GM23338 (cell line): ENCODE results near the gene HYAL2. TPM values are rescaled to one million over a fixed set of nuclear protein-coding genes. Genes with fewer than 3 reads are reported as not detected.

Experiments
- ATAC-seq: fragments of 200-7000 bp; cut with Tn5 transposase; 3 replicates; pipeline ENCODE4 v1.9.1; 2020
- DNase-seq: peaks from one replicate; pipeline ENCODE4 v3.0.0-alpha.2; 2015; ENCODE audit warnings: low spot score
- H2AFZ ChIP-seq: fragments of 200-600 bp; sonication (generic); 2 replicates; pipeline ENCODE4 v1.8.0; 2016; ENCODE audit warnings: antibody characterized with exemption, mild to moderate bottlenecking, moderate library complexity
- H3F3A ChIP-seq: fragments of 200-600 bp; sonication (generic); replicated peaks from 2 replicates; pipeline ENCODE4 v1.8.0; 2017; ENCODE audit warnings: antibody characterized with exemption, mixed run types, low read depth
- H3K27ac ChIP-seq: fragments of 200-600 bp; sonication (generic); 2 replicates; pipeline ENCODE4 v1.6.1; 2016; ENCODE audit warnings: low read depth
- H3K27me3 ChIP-seq: fragments of 200-600 bp; sonication (generic); 2 replicates; pipeline ENCODE4 v1.8.0; 2016; ENCODE audit warnings: mild to moderate bottlenecking, mixed run types, moderate library complexity; ENCODE audit not compliant: insufficient read depth
- H3K36me3 ChIP-seq: fragments of 200-600 bp; sonication (generic); 2 replicates; pipeline ENCODE4 v1.8.0; 2016; ENCODE audit warnings: mild to moderate bottlenecking; ENCODE audit not compliant: insufficient read depth
- H3K4me1 ChIP-seq: fragments of 200-600 bp; sonication (generic); 2 replicates; pipeline ENCODE4 v1.8.0; 2016; ENCODE audit warnings: mild to moderate bottlenecking, moderate library complexity; ENCODE audit not compliant: insufficient read depth
- H3K4me2 ChIP-seq: fragments of 200-600 bp; sonication (generic); 2 replicates; pipeline ENCODE4 v1.7.1; 2017; ENCODE audit warnings: mixed run types
- H3K4me3 ChIP-seq: fragments of 200-600 bp; sonication (generic); 2 replicates; pipeline ENCODE4 v1.6.1; 2016; ENCODE audit warnings: mixed run types
- H3K79me2 ChIP-seq: fragments of 200-600 bp; sonication (generic); replicated peaks from 2 replicates; pipeline ENCODE4 v1.8.0; 2017; ENCODE audit warnings: mild to moderate bottlenecking; ENCODE audit not compliant: insufficient read depth
- H3K9me2 ChIP-seq: fragments of 200-600 bp; sonication (generic); 2 replicates; pipeline ENCODE4 v1.8.0; 2017; ENCODE audit not compliant: insufficient read depth
- H4K20me1 ChIP-seq: fragments of 200-600 bp; sonication (generic); replicated peaks from 2 replicates; pipeline ENCODE4 v1.8.0; 2017; ENCODE audit warnings: mild to moderate bottlenecking; ENCODE audit not compliant: insufficient read depth
- H3K27ac Mint-ChIP-seq: 2 replicates; pipeline ENCODE4 v1.8.0; 2020; ENCODE audit warnings: inconsistent platforms, mild to moderate bottlenecking, moderate library complexity, mixed read lengths
- H3K27me3 Mint-ChIP-seq: 3 replicates; pipeline ENCODE4 v1.8.0; 2022; ENCODE audit warnings: low read depth, mild to moderate bottlenecking, moderate library complexity, mixed read lengths, inconsistent platforms; ENCODE audit not compliant: insufficient read depth, poor library complexity
- H3K36me3 Mint-ChIP-seq: 3 replicates; pipeline ENCODE4 v1.8.0; 2021; ENCODE audit warnings: low read depth, mild to moderate bottlenecking, inconsistent platforms, moderate library complexity, mixed read lengths
- H3K4me1 Mint-ChIP-seq: 3 replicates; pipeline ENCODE4 v1.8.0; 2020; ENCODE audit warnings: mild to moderate bottlenecking, inconsistent platforms, mixed read lengths
- H3K4me3 Mint-ChIP-seq: 3 replicates; pipeline ENCODE4 v1.8.0; 2021; ENCODE audit warnings: moderate library complexity, mild to moderate bottlenecking, inconsistent platforms, mixed read lengths
- H3K9me3 Mint-ChIP-seq: 3 replicates; pipeline ENCODE4 v1.8.0; 2020; ENCODE audit warnings: moderate library complexity, mild to moderate bottlenecking, inconsistent platforms, mixed read lengths
- CTCF ChIP-seq, 2 experiments: fragments of 200-600 bp in 1 of 2; sonication (generic) in 1 of 2; conservative IDR thresholded peaks; 2 replicates each; pipeline versions ENCODE4 v1.5.1 to v1.6.1; 2016 to 2017; ENCODE audit warnings: antibody characterized with exemption in 2 of 2, low read depth in 2 of 2, mild to moderate bottlenecking in 2 of 2, moderate library complexity in 1 of 2
- EZH2 ChIP-seq: fragments of 200-600 bp; sonication (generic); IDR thresholded peaks from one replicate; pipeline ENCODE4 v1.8.0; 2017; ENCODE audit warnings: antibody characterized with exemption, mild to moderate bottlenecking, low read depth; ENCODE audit not compliant: unreplicated experiment
- JUNB ChIP-seq: IDR thresholded peaks from one replicate; pipeline ENCODE4 v1.6.1; 2016; ENCODE audit warnings: antibody characterized with exemption; ENCODE audit not compliant: unreplicated experiment
- NANOG ChIP-seq: IDR thresholded peaks from 2 replicates; pipeline ENCODE4 v1.6.1; 2016; ENCODE audit warnings: antibody characterized with exemption, borderline replicate concordance
- POLR2AphosphoS5 ChIP-seq: IDR thresholded peaks from 2 replicates; pipeline ENCODE4 v1.6.1; 2016; ENCODE audit warnings: antibody characterized with exemption, low read depth
- STAT1 ChIP-seq: IDR thresholded peaks from one replicate; pipeline ENCODE4 v1.6.1; 2016; ENCODE audit warnings: antibody characterized with exemption; ENCODE audit not compliant: unreplicated experiment
- ZNF114 ChIP-seq: fragments of 250-450 bp; sonication (Bioruptor Pico); IDR thresholded peaks from 2 replicates; pipeline ENCODE4 v1.5.0; 2020; ENCODE audit warnings: mild to moderate bottlenecking, moderate library complexity
- ZNF462 ChIP-seq: fragments of 250-450 bp; sonication (Bioruptor Pico); IDR thresholded peaks from 2 replicates; pipeline ENCODE4 v1.5.0; 2020; ENCODE audit warnings: mild to moderate bottlenecking, moderate library complexity
- polyA plus RNA-seq: library from polyadenylated mRNA; unstranded; fragments of >200 nt; fragmentation: Nextera tagmentation; extraction: Ambion mirVana; gene quantifications from 2 replicates; pipeline ENCODE4 v1.2.1, GENCODE V29; 2016
- total RNA-seq: library from RNA; depleted of rRNA; stranded (reverse); fragments of >200 nt; shearing (Covaris generic); gene quantifications from 2 replicates; pipeline ENCODE4 v1.2.3, GENCODE V29; 2014
- TF ChIP-seq, protein P1 (sequence below): IDR thresholded peaks from one replicate; pipeline ENCODE4 v1.6.1; 2018; ENCODE audit warnings: antibody characterized with exemption; ENCODE audit not compliant: unreplicated experiment
- TF ChIP-seq, protein P2 (sequence below): IDR thresholded peaks from 2 replicates; pipeline ENCODE4 v1.6.1; 2016; ENCODE audit warnings: antibody characterized with exemption

Gene HYAL2
- total and polyA plus RNA-seq, 2 experiments from 2014 or later = 28.9 to 74.3 TPM

DNA sequence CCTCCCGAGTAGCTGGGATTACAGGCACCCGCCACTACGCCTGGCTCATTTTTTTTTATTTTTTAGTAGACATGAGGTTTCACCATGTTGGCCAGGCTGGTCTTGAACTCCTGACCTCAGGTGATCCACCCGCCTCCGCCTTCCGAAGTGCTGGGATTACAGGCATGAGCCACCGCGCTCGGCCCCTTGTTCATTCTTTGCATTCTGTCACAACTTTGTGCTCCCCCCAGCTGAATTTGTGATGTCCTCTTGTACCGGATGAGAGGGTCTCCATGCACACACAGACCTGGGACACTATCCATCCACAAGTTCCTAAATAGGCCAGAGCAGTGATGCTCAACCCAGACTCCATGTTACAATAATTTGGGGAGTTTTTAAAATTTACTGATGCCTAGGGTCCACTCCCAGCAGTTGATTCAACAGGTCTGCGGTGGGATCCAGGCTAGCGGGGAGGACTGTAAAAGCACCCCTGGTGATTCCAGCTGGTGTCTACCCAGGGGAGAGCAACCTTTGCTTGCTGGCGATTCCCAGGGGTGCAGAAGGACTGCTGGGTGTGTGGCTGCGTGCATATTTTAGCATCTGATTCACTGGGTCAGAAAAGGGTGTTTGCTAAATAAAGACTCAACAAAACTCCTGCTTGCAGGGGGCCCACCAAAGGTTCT lies 17.1 kb upstream of the HYAL2 start (continued):
- TF ChIP-seq, protein P1, sequence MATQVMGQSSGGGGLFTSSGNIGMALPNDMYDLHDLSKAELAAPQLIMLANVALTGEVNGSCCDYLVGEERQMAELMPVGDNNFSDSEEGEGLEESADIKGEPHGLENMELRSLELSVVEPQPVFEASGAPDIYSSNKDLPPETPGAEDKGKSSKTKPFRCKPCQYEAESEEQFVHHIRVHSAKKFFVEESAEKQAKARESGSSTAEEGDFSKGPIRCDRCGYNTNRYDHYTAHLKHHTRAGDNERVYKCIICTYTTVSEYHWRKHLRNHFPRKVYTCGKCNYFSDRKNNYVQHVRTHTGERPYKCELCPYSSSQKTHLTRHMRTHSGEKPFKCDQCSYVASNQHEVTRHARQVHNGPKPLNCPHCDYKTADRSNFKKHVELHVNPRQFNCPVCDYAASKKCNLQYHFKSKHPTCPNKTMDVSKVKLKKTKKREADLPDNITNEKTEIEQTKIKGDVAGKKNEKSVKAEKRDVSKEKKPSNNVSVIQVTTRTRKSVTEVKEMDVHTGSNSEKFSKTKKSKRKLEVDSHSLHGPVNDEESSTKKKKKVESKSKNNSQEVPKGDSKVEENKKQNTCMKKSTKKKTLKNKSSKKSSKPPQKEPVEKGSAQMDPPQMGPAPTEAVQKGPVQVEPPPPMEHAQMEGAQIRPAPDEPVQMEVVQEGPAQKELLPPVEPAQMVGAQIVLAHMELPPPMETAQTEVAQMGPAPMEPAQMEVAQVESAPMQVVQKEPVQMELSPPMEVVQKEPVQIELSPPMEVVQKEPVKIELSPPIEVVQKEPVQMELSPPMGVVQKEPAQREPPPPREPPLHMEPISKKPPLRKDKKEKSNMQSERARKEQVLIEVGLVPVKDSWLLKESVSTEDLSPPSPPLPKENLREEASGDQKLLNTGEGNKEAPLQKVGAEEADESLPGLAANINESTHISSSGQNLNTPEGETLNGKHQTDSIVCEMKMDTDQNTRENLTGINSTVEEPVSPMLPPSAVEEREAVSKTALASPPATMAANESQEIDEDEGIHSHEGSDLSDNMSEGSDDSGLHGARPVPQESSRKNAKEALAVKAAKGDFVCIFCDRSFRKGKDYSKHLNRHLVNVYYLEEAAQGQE = no peak
- TF ChIP-seq, protein P2, sequence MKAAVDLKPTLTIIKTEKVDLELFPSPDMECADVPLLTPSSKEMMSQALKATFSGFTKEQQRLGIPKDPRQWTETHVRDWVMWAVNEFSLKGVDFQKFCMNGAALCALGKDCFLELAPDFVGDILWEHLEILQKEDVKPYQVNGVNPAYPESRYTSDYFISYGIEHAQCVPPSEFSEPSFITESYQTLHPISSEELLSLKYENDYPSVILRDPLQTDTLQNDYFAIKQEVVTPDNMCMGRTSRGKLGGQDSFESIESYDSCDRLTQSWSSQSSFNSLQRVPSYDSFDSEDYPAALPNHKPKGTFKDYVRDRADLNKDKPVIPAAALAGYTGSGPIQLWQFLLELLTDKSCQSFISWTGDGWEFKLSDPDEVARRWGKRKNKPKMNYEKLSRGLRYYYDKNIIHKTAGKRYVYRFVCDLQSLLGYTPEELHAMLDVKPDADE = no peak
- no peak for TF ChIP-seq STAT1
- TF ChIP-seq JUNB = no peak

GRCh38 chr3:50338965-50339364 lies 16.4 kb upstream of the HYAL2 start:
- peaks cover 61% of the 10 kb centered on the region for H3K27me3 Mint-ChIP-seq
- Histone ChIP-seq H3K79me2 (peaks cover 28% of the 10 kb centered on the region), H3K27me3 (peaks cover 51% of the 10 kb centered on the region)
- TF ChIP-seq ZNF462 (CRISPR knock-in tag) = no peak
- no peak for TF ChIP-seq STAT1
- TF ChIP-seq ZNF114 = no peak
- TF ChIP-seq CTCF (conservative IDR thresholded peaks at IDR 0.05; ENCODE audit: low read depth in 2 of 2) = no peak
- no peak for TF ChIP-seq EZH2
- no peak for TF ChIP-seq POLR2AphosphoS5
- no peak for TF ChIP-seq NANOG

More at GRCh38 chr3:50338965-50339364, 16.4 kb upstream of the HYAL2 start:
- H3K27ac ChIP-seq = no peak overlapping the region
- H3K36me3 Mint-ChIP-seq = no peaks in the 10 kb centered on the region; the same call in 2 of the 3 replicates
- DNase-seq = no peak
- H3K9me3 Mint-ChIP-seq = peaks cover 3% of the 10 kb centered on the region; the same call in 1 of the 3 replicates
- H3K4me3 Mint-ChIP-seq = peak overlapping the region; percentile 90
- peaks cover 38% of the 10 kb centered on the region for H3F3A ChIP-seq
- no peak overlapping the region for H3K4me3 ChIP-seq
- peaks cover 24% of the 10 kb centered on the region for H3K4me1 ChIP-seq
- no peak overlapping the region for H2AFZ ChIP-seq
- H3K36me3 ChIP-seq = no peaks in the 10 kb centered on the region
- peaks cover 32% of the 10 kb centered on the region for H3K4me1 Mint-ChIP-seq
- ATAC-seq = no peak
- no peak overlapping the region for H3K4me2 ChIP-seq
- H3K27ac Mint-ChIP-seq = no peak overlapping the region
- H3K9me2 ChIP-seq = no peaks in the 10 kb centered on the region
- H4K20me1 ChIP-seq = peaks cover 12% of the 10 kb centered on the region
